HG03571 (cell line): Measurements from ENCODE around the gene PRR36.

Source experiments
- ATAC-seq: cut with Tn5 transposase; IDR thresholded peaks from one replicate; pipeline ENCODE4 v1.9.1; 2021; ENCODE audit not compliant: unreplicated experiment

The PRR36 gene

GRCh38 chr19:7873304-7874075, 700 bp downstream of the PRR36 start:
- no peak for ATAC-seq

GRCh38 chr19:7872306-7873204, 1.6 kb downstream of the PRR36 start:
- no peak for ATAC-seq

GRCh38 chr19:7871437-7872305, 2.5 kb downstream of the PRR36 start:
- ATAC-seq, result no peak

- no peak for ATAC-seq
These were observed 3.4 kb downstream of the PRR36 start for GRCh38 chr19:7870571-7871436.

GRCh38 chr19:7869910-7870511, 4.2 kb downstream of the PRR36 start:
- ATAC-seq, result no peak

- peak; percentile 38 for ATAC-seq
These were observed 4.7 kb downstream of the PRR36 start for GRCh38 chr19:7869453-7869909.

- peak; percentile 53 for ATAC-seq
These were observed 5.3 kb downstream of the PRR36 start for GRCh38 chr19:7868671-7869452.

- ATAC-seq, result no peak
These were observed 5.9 kb downstream of the PRR36 start for GRCh38 chr19:7868326-7868670.

- ATAC-seq, result no peak
These were observed 6.9 kb downstream of the PRR36 start for GRCh38 chr19:7867092-7867844.

- ATAC-seq, result no peak
These were observed 7.6 kb downstream of the PRR36 start for GRCh38 chr19:7866399-7867091.

- no peak for ATAC-seq
These were observed 8.8 kb downstream of the PRR36 start for GRCh38 chr19:7865262-7865911.

- ATAC-seq, result no peak
These were observed 9.5 kb downstream of the PRR36 start for GRCh38 chr19:7864690-7865074.

GRCh38 chr19:7863971-7864689, 10.1 kb downstream of the PRR36 start:
- no peak for ATAC-seq

- ATAC-seq, result no peak
These were observed 10.8 kb downstream of the PRR36 start for GRCh38 chr19:7863157-7863970.

- no peak for ATAC-seq
These were observed 11.7 kb downstream of the PRR36 start for GRCh38 chr19:7862413-7862951.
